T-helper 22 cell (primary cell): ENCODE data around the gene SMCR8.
"Not testable (repeated sequence)": the region's sequence is repeated elsewhere in the genome, so short reads cannot be mapped to it uniquely, and the experiment has no call there.

Source experiments
- DNase-seq: peaks from one replicate; pipeline ENCODE4 v3.0.0-alpha.2; 2020; ENCODE audit warnings: low read depth

SMCR8 gene

DNA sequence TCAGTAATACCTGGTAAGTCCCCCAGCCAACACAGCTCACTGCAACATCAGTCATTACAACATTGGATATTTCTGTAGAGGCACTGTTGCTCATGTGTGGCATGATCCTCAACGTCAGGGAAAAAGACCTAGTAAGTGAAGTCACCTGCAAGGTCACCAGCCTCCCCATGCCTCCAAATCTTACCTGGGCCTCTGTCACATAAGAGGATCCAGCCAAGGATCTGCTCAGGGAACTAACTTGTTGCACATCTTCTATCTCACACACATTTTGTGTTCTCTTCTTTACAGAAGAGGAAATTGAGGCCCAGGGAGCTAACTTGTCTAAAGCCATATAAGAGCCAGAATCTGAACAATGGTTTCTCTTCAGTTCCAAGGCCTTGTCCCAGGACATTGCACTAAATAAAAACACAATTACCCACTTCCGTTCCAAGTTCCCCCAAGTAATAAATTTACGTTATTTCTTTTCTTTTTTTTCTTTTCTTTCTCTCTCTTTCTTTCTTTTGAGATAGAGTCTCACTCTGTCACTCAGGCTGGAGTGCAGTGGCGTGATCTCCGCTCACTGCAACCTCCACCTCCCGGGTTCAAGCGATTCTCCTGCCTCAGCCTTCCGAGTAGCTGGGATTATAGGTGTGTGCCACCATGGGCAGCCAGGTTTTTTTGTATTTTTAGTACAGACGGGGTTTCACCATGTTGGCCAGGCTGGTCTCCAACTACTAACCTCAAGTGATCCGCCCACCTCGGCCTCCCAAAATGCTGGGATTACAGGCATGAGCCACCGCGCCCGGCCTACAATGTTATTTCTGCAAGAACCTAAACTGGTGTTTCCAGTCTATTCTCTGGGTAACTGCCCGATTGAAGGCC is 47.0 kb downstream of the SMCR8 start:
- DNase-seq: no peak

DNA sequence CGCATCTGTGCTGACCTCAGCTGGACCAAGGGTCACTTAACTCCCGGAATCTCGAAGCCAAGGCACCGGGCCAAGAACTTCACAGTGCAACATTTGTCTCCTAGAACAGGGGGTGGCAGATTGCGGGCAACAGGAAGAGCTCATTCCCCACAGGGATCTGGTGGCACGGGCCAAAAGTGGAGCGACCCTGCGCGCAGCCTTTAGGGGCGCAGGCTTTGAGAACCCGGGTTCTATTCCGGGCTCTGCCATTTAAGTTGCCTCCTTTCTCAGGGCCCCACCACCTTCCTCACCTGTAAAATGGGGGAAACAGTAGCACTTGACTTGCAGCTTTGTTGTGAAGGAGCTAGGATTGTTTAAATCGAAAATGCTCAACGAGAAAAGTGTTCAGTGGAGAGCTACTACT is 47.6 kb downstream of the SMCR8 start:
- DNase-seq: no peak

DNA sequence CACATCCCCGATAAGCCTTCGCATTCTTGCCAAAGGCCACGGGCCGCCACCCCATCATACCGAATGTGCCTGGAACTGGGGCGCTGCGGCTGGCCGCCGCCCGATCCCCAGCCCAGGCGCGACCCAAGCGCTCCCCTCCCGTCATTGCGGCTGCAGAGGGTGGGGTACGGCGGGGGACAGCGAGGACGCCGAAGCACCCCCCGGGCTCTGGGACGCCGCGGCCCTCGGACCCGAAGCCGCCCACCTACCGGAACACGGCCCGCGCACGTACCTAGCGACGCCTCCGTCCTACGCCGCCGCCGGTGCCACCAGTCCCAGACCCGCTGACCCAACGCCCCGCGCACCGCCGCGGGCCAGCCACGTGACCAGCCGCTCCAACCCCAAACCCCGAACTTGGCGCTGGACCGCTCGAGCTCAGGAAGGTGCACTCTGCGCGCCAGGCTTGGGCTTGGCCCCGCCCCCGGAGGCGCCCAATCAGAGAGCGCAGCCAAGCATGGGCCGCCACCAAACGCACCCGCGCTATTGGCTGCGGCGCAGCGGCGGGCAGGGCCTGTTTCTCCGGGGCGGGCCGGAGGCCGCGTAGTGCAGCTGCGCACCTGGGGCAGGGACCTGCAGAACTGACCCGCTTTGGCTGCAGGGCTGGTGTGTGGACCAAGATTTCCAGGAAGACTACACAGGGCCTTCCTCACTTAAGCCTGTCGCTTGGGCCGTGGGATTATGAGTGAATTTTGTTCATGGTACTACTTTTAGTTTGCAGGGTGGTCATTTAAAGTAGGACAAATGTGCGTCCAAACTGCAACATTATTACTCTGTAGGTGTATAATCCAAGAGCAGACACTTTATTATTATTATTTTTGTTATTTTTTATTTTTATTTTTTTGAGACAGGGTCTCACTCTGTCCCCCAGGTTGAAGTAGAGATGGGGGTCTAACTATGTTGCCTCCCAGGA is 48.3 kb downstream of the SMCR8 start, which contains the start of gene SHMT1:
SHMT1 (minus strand) TSS at position 450 of the 949 bp plus-strand sequence. CDS start 7,569 bp downstream, outside the sequence.
- peak; percentile 82 for DNase-seq

DNA sequence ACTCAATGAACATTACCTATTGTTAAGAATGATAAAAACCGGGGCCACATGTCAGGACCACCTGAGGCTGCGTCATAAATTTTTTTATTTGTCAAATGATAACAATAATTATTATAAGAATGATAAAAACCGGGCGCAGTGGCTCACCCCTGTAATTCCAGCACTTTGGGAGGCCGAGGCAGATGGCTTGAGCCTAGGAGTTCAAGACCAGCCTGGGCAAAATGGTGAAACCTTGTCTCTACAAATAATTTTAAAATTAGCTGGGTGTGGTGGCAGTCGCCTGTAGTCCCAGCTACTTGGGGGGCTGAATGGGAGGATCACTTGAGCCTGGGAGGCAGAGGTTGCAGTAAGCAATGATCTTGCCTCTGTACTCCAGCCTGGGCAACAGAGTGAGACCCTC is 49.1 kb downstream of the SMCR8 start:
- DNase-seq: no peak

DNA sequence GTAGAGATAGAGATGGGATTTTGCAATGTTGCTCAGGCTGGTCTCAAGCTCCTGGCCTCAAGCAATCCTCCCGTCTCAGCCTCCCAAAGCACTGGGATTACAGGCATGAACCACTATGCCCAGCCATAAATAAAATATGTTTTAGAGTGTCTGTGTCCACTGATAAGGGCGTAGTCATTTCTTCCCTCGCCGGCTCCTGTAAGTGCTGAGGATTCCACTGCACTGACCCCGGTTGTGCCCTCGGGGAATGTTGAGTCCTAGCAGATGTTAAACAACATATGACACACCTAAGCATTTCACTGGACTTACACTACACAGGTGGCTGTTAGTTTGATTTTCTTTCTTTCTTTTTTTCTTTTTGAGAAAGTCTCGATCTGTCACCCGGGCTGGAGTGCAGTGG is 53.9 kb downstream of the SMCR8 start:
- no peak for DNase-seq

DNA sequence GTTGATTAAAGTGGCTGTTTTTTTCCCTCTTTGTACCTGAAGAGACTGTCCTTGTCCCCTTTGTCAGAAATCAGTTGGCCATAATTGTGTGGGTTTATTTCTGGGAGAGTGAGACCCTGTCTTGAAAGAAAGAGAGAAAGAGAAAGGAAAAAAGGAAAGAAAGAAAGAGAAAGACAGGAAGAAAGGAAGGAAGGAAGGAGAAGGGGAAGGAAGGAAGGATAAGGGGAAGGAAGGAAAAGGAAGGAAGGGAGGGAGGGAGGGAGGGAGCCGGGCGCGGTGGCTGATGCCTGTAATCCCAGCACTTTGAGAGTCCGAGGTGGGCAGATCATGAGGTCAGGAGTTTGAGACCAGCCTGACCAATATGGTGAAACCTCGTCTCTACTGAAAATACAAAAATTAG is 55.7 kb downstream of the SMCR8 start:
- DNase-seq: no peak

DNA sequence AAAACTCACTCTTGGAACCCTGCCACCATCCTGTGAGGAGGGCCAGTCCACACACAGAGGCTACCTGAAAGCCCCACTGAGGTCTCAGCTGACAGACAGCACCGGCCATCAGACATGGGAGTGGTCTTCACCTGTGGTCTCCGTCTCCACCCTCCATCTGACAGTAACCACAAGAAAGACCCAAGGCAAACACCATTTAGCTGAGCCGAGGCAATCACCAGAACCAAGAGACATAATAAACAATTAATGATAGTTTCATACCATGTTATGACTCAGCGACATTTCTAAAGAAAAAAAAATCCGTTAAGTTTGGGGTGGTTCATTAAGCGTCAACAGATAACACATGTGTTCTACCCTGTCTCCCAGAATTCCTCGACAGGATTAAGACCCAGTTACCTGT is 56.4 kb downstream of the SMCR8 start:
- no peak for DNase-seq

DNA sequence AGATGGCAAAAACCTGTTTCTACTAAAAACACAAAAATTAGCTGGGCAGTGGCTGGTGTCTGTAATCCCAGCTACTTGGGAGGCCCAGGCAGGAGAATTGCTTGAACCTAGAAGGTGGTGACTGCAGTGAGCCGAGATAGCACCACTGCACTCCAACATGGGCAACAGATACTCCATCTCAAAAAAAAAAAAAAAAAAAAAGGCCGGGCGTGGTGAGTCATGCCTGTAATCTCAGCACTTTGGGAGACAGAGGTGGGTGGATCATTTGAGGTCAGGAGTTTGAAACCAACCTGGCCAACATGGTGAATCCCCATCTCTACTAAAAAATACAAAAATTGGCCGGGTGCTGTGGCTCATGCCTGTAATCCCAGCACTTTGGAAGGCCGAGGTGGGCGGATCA is 58.1 kb downstream of the SMCR8 start:
- not testable (repeated sequence) for DNase-seq

DNA sequence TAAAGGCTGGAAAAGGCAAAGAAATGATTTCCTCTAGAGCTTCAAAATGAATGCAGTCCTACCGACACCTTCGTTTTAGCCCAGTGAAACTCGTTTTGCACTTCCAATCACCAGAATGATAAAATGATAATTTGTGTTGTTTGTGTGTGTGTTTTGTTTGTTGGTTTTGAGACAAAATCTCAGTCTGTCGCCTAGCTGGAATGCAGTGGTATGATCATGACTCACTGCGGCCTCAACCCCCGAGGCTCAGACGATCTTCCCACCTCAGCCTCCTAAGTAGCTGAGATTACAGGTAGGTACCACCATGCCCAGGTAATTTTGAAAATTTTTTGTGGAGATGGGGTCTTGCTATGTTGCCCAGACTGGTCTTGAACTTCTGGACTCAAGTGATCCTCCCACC is 59.1 kb downstream of the SMCR8 start:
- no peak for DNase-seq
